Activated CD8-positive, alpha-beta T cell treated with anti-CD3 and anti-CD28 coated beads for 36 hours (primary cell): ENCODE measurements around the gene ELF1. TPM values are rescaled to one million over a fixed set of nuclear protein-coding genes. Genes with fewer than 3 reads are reported as not detected.
A peak's percentile ranks its signal among the peaks of the same experiment; 100 is the strongest.
"Not testable (repeated sequence)": the region's sequence is repeated elsewhere in the genome, so short reads cannot be mapped to it uniquely, and the experiment has no call there.

Experiments used
- ATAC-seq: fragments of 200-7000 bp; cut with Tn5 transposase; one replicate; pipeline ENCODE4 v1.10.0; 2021; ENCODE audit warnings: mild to moderate bottlenecking, moderate library complexity
- CTCF ChIA-PET: fragments of 350-600 bp; sonication (Branson Sonifier 250); formaldehyde crosslinking; loops from one replicate; lab custom pipeline; 2021; ENCODE audit warnings: antibody characterized with exemption; lab: Charles Lee
- POLR2A ChIA-PET: fragments of 350-600 bp; sonication (Branson Sonifier 250); formaldehyde crosslinking; loops from one replicate; lab custom pipeline; 2021; ENCODE audit warnings: antibody characterized with exemption; lab: Charles Lee
- DNase-seq: peaks from one replicate; pipeline ENCODE4 v3.0.0-alpha.2; 2020
- H3K27ac Mint-ChIP-seq: one replicate; pipeline ENCODE4 v1.8.0; 2021; ENCODE audit warnings: mild to moderate bottlenecking, mixed read lengths
- H3K27me3 Mint-ChIP-seq: one replicate; pipeline ENCODE4 v1.8.0; 2021; ENCODE audit warnings: mixed read lengths
- H3K36me3 Mint-ChIP-seq: one replicate; pipeline ENCODE4 v1.8.0; 2021; ENCODE audit warnings: low read depth, mixed read lengths
- H3K4me1 Mint-ChIP-seq: one replicate; pipeline ENCODE4 v1.8.0; 2021; ENCODE audit warnings: low read depth, mixed read lengths
- H3K4me3 Mint-ChIP-seq: one replicate; pipeline ENCODE4 v1.8.0; 2021; ENCODE audit warnings: mild to moderate bottlenecking, moderate library complexity, mixed read lengths
- H3K9me3 Mint-ChIP-seq: one replicate; pipeline ENCODE4 v1.8.0; 2021; ENCODE audit warnings: mixed read lengths
- intact Hi-C: fragments of 100-400 bp; cut with micrococcal nuclease; formaldehyde crosslinking; loops from one replicate; pipeline ENCODE4 v1.10.0; 2022
- total RNA-seq, 2 experiments: library from RNA; stranded (reverse); gene quantifications; one replicate each; pipeline ENCODE4 v1.2.3, GENCODE V29; 2021
- TF ChIP-seq, protein P1 (sequence below): fragments of 200-600 bp; IDR thresholded peaks from one replicate; pipeline ENCODE4 v1.8.0; 2022; ENCODE audit warnings: antibody characterized with exemption, mild to moderate bottlenecking

Gene ELF1
- total RNA-seq, 2 experiments from 2014 or later, result 85.2 to 88.2 TPM

DNA sequence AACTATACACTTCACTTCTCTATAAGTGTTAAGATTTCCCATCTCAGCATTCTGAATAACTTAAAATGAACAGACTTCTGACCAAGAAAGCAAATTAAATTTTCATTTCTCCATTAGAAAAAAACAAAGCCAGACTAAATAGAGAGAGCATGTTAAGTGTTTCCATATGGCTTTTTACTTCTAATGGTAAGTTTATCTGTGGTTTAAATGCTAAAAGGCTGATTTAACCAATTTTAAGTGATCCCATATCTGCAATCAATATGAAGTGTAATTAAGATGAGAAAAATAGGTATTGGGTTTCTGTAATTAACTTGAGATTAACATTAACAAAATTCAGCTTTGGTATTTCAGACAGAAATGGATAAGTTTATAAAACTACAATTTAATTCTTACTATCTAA, 107.8 kb downstream of the ELF1 start:
- no peak for ATAC-seq
- Mint-ChIP-seq H3K4me1 (peaks cover 28% of the 10 kb centered on the region), H3K36me3 (peaks cover 6% of the 10 kb centered on the region), H3K27ac (no peak overlapping the region), H3K9me3 (no peaks in the 10 kb centered on the region), H3K27me3 (no peaks in the 10 kb centered on the region), H3K4me3 (no peak overlapping the region)
- intact Hi-C loops, result no loop called here
- DNase-seq, result no peak
- TF ChIP-seq, protein P1, sequence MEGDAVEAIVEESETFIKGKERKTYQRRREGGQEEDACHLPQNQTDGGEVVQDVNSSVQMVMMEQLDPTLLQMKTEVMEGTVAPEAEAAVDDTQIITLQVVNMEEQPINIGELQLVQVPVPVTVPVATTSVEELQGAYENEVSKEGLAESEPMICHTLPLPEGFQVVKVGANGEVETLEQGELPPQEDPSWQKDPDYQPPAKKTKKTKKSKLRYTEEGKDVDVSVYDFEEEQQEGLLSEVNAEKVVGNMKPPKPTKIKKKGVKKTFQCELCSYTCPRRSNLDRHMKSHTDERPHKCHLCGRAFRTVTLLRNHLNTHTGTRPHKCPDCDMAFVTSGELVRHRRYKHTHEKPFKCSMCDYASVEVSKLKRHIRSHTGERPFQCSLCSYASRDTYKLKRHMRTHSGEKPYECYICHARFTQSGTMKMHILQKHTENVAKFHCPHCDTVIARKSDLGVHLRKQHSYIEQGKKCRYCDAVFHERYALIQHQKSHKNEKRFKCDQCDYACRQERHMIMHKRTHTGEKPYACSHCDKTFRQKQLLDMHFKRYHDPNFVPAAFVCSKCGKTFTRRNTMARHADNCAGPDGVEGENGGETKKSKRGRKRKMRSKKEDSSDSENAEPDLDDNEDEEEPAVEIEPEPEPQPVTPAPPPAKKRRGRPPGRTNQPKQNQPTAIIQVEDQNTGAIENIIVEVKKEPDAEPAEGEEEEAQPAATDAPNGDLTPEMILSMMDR, result no peak
- ChIA-PET POLR2A (no interaction called here), CTCF (interaction anchor here (1.9 kb wide), 1 partner anchor 10 kb away, joined by 6 read pairs; no protein-coding TSS in a partner anchor)

GRCh38 chr13:40910324-40911050, 108.6 kb downstream of the ELF1 start:
- H3K36me3 Mint-ChIP-seq, result peaks cover 6% of the 10 kb centered on the region
- H3K27ac Mint-ChIP-seq, result no peak overlapping the region
- TF ChIP-seq, protein P1, result no peak
- ChIA-PET POLR2A (interaction anchor here (0.7 kb wide), 1 partner anchor 827 kb away, joined by 3 read pairs; no protein-coding TSS in a partner anchor), CTCF (interaction anchor here (1.9 kb wide), 1 partner anchor 11 kb away, joined by 6 read pairs; no protein-coding TSS in a partner anchor)
- H3K4me3 Mint-ChIP-seq, result no peak overlapping the region
- H3K4me1 Mint-ChIP-seq, result peaks cover 23% of the 10 kb centered on the region
- DNase-seq (peak; percentile 24), ATAC-seq (peak; percentile 84)
- intact Hi-C loops, result no loop called here
- H3K9me3 Mint-ChIP-seq, result no peaks in the 10 kb centered on the region
- H3K27me3 Mint-ChIP-seq, result no peaks in the 10 kb centered on the region

DNA sequence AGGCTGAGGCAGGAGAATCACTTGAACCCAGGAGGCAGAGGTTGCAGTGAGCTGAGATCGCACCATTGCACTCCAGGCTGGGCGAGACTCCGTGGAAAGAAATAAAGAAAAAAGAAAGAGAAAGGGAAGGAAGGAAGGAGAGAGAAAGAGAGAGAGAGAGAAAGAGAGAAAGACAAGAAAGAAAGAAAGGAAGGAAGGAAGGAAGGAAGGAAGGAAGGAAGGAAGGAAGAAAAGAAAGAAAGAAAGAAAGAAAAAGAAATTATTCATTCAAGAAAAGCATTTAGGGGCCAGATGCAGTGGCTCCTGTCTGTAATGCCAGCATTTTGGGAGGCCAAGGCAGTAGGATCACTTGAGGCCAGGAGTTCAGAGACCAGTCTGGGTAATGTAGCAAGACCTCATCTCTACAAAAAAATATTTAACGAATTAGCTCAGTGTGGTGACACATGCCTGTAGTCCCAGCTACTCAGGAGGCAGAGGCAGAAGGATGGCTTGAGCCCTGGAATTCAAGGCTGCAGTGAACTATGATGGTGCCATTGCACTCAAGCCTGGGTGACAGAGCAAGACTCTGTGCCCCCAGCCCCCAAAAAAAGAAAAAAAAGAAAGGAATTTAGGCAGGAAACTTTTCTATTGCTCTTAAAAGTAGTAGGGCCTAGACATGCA, 109.4 kb downstream of the ELF1 start:
- H3K4me3 Mint-ChIP-seq, POLR2A ChIA-PET, H3K36me3 Mint-ChIP-seq, H3K9me3 Mint-ChIP-seq, ATAC-seq, DNase-seq, H3K27me3 Mint-ChIP-seq, H3K27ac Mint-ChIP-seq, intact Hi-C loops: not testable (repeated sequence)
- CTCF ChIA-PET, result interaction anchor here (1.9 kb wide), 1 partner anchor 12 kb away, joined by 6 read pairs; no protein-coding TSS in a partner anchor
- H3K4me1 Mint-ChIP-seq, result peaks cover 16% of the 10 kb centered on the region

GRCh38 chr13:40908546-40908945, 110.6 kb downstream of the ELF1 start:
- ATAC-seq (no peak), DNase-seq (no peak)
- Mint-ChIP-seq H3K27me3 (no peaks in the 10 kb centered on the region), H3K4me3 (no peak overlapping the region), H3K9me3 (no peaks in the 10 kb centered on the region), H3K4me1 (peaks cover 15% of the 10 kb centered on the region), H3K36me3 (peaks cover 6% of the 10 kb centered on the region), H3K27ac (no peak overlapping the region)
- ChIA-PET POLR2A (no interaction called here), CTCF (no interaction called here)
- intact Hi-C loops, result no loop called here
- TF ChIP-seq, protein P1, result no peak

- intact Hi-C loops, result not testable (repeated sequence)
Observed at GRCh38 chr13:40901032-40901431, 118.1 kb downstream of the ELF1 start.

GRCh38 chr13:40900568-40900967, 118.5 kb downstream of the ELF1 start:
- H3K4me1 Mint-ChIP-seq, CTCF ChIA-PET, H3K27me3 Mint-ChIP-seq, ATAC-seq, POLR2A ChIA-PET, H3K9me3 Mint-ChIP-seq, H3K36me3 Mint-ChIP-seq, DNase-seq, H3K27ac Mint-ChIP-seq, H3K4me3 Mint-ChIP-seq, intact Hi-C loops: not testable (repeated sequence)

More at GRCh38 chr13:40901032-40901431, 118.1 kb downstream of the ELF1 start:
- DNase-seq, H3K36me3 Mint-ChIP-seq, POLR2A ChIA-PET, H3K27ac Mint-ChIP-seq, ATAC-seq, H3K4me1 Mint-ChIP-seq, H3K4me3 Mint-ChIP-seq, H3K9me3 Mint-ChIP-seq, CTCF ChIA-PET, H3K27me3 Mint-ChIP-seq: not testable (repeated sequence)
